ENCODE results near the gene BBS2.

The BBS2 gene

GRCh38 chr16:56519459-56520250 is at the start of gene BBS2:
Gene BBS2 (minus strand): TSS chr16:56520024. CDS start chr16:56519862, 162 bp downstream.
- DNase-seq (ENCODE audit: low spot score), result peak; percentile 96

GRCh38 chr16:56564793-56565477 is 45.1 kb upstream of the BBS2 start, which contains the start of gene MT4:
Gene MT4 (plus strand): TSS chr16:56565073. CDS start chr16:56565129, 56 bp downstream.
- DNase-seq (ENCODE audit: low spot score), result no peak

GRCh38 chr16:56561126-56561525 is 41.3 kb upstream of the BBS2 start:
- DNase-seq (ENCODE audit: low spot score), result no peak

GRCh38 chr16:56560447-56560846 is 40.6 kb upstream of the BBS2 start:
- DNase-seq (ENCODE audit: low spot score), result no peak

GRCh38 chr16:56559109-56559508 is 39.3 kb upstream of the BBS2 start:
- no peak for DNase-seq (ENCODE audit: low spot score)

GRCh38 chr16:56558024-56558747 is 38.4 kb upstream of the BBS2 start:
- peak; percentile 42 for DNase-seq (ENCODE audit: low spot score)

GRCh38 chr16:56554441-56554840 is 34.6 kb upstream of the BBS2 start:
- DNase-seq (ENCODE audit: low spot score), result no peak

GRCh38 chr16:56551796-56552738 is 32.2 kb upstream of the BBS2 start:
- DNase-seq (ENCODE audit: low spot score), result no peak

GRCh38 chr16:56549744-56550385 is 30.0 kb upstream of the BBS2 start:
- no peak for DNase-seq (ENCODE audit: low spot score)

- no peak for DNase-seq (ENCODE audit: low spot score)
Observed at GRCh38 chr16:56549161-56549560, 29.3 kb upstream of the BBS2 start.

GRCh38 chr16:56547949-56548567 is 28.2 kb upstream of the BBS2 start:
- DNase-seq (ENCODE audit: low spot score), result no peak

- no peak for DNase-seq (ENCODE audit: low spot score)
Observed at GRCh38 chr16:56547120-56547948, 27.5 kb upstream of the BBS2 start.

- no peak for DNase-seq (ENCODE audit: low spot score)
Observed at GRCh38 chr16:56542039-56542438, 22.2 kb upstream of the BBS2 start.

- no peak for DNase-seq (ENCODE audit: low spot score)
Observed at GRCh38 chr16:56539656-56540055, 19.8 kb upstream of the BBS2 start.

GRCh38 chr16:56538331-56538730 is 18.5 kb upstream of the BBS2 start:
- no peak for DNase-seq (ENCODE audit: low spot score)

- DNase-seq (ENCODE audit: low spot score), result no peak
Observed at GRCh38 chr16:56534847-56535383, 15.1 kb upstream of the BBS2 start.

- no peak for DNase-seq (ENCODE audit: low spot score)
Observed at GRCh38 chr16:56532714-56533113, 12.9 kb upstream of the BBS2 start.

GRCh38 chr16:56530872-56531271 is 11.0 kb upstream of the BBS2 start:
- DNase-seq (ENCODE audit: low spot score), result no peak

GRCh38 chr16:56525236-56525635 is 5.4 kb upstream of the BBS2 start:
- DNase-seq (ENCODE audit: low spot score), result no peak

- DNase-seq (ENCODE audit: low spot score), result no peak
Observed at GRCh38 chr16:56520251-56520577, 390 bp upstream of the BBS2 start.
